PC-3 (cell line): ENCODE measurements around the gene CIAO1.

Experiments used
- CTCF ChIP-seq: fragments of 300-600 bp; sonication (generic); conservative IDR thresholded peaks from 2 replicates; pipeline ENCODE4 v1.5.1; 2017; ENCODE audit warnings: antibody characterized with exemption, low read depth, mild to moderate bottlenecking, low read length
- EZH2 ChIP-seq: fragments of 300-600 bp; sonication (generic); IDR thresholded peaks from one replicate; pipeline ENCODE4 v1.6.1; 2017; ENCODE audit warnings: antibody characterized with exemption, mild to moderate bottlenecking, low read length; ENCODE audit not compliant: unreplicated experiment
- EZH2phosphoT487 ChIP-seq: fragments of 300-600 bp; sonication (generic); IDR thresholded peaks from 2 replicates; pipeline ENCODE4 v1.6.1; 2018; ENCODE audit warnings: mild to moderate bottlenecking, antibody characterized with exemption, low read length, borderline replicate concordance

DNA sequence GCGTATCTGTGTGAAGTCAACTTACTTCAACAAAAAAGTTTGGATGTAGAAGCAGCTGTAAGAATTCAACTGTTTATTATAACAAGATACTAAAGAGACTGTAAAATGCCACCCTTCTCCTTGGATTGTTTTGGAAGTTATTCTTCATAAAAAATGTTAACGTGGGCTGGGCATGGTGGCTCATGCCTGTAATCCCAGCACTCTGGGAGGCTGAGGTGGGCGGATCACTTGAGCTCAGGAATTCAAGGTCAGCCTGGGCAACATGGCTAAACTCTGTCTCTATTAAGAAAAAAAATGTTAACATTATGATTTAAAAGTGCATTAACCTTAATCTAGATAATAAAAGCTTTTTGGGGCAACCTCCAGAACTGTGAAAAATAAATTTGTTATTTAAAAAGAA lies 7.7 kb downstream of the CIAO1 start:
- TF ChIP-seq CTCF (no peak), EZH2phosphoT487 (no peak), EZH2 (no peak)
